T-cell (primary cell): ENCODE results near the gene FOXN3. TPM values are rescaled to one million over a fixed set of nuclear protein-coding genes. Genes with fewer than 3 reads are reported as not detected.

Experiments used
- ATAC-seq, 4 experiments: fragments of 200-7000 bp in 3 of 4; fragments of 150-1000 bp in 1 of 4; cut with Tn5 transposase; replicated peaks in 1 of 4; 1 replicate in 3 of 4; 2 replicates in 1 of 4; pipeline ENCODE4 v1.10.0; 2021; ENCODE audit warnings: moderate library complexity in 3 of 4, mild to moderate bottlenecking in 2 of 4, moderate number of reproducible peaks in 1 of 4
- CTCF ChIA-PET, 2 donors: fragments of 300-600 bp; sonication (Branson Sonifier 250); formaldehyde crosslinking; loops; one replicate each; lab custom pipeline; 2022; ENCODE audit warnings: antibody characterized with exemption in 2 of 2; lab: Charles Lee
- POLR2A ChIA-PET, 2 donors: fragments of 300-600 bp; sonication (Branson Sonifier 250); formaldehyde crosslinking; loops; one replicate each; lab custom pipeline; 2022; ENCODE audit warnings: antibody characterized with exemption in 2 of 2; lab: Charles Lee
- DNase-seq, 35 experiments: peaks; one replicate each; pipeline versions ENCODE4 v3.0.0 to v3.0.0-alpha.2; 2013 to 2023
- H3K27ac ChIP-seq: one replicate; pipeline ENCODE4 v1.5.1; 2013; ENCODE audit warnings: low read length
- H3K27me3 ChIP-seq, 2 experiments: replicated peaks in 1 of 2; 1 replicate in 1 of 2; 2 replicates in 1 of 2; pipeline versions ENCODE4 v1.6.1 to v1.7.0; 2013; ENCODE audit warnings: low read length in 1 of 2, mixed read lengths in 1 of 2; ENCODE audit not compliant: control insufficient read depth in 2 of 2, insufficient read depth in 2 of 2; ENCODE audit errors: extremely low read depth in 1 of 2
- H3K36me3 ChIP-seq, 2 donors: 1 replicate in 1 of 2; 2 replicates in 1 of 2; pipeline versions ENCODE4 v1.6.1 to v1.7.0; 2013; ENCODE audit warnings: low read length in 1 of 2; ENCODE audit not compliant: control insufficient read depth in 2 of 2, insufficient read depth in 1 of 2; ENCODE audit errors: extremely low read depth in 1 of 2
- H3K4me1 ChIP-seq, 2 experiments: 1 replicate in 1 of 2; 2 replicates in 1 of 2; pipeline versions ENCODE4 v1.6.1 to v1.7.0; 2013; ENCODE audit warnings: low read length in 2 of 2, mixed read lengths in 1 of 2; ENCODE audit not compliant: insufficient read depth in 2 of 2, control insufficient read depth in 1 of 2; ENCODE audit errors: extremely low read depth in 1 of 2
- H3K4me3 ChIP-seq, 2 donors: 1 replicate in 1 of 2; 2 replicates in 1 of 2; pipeline versions ENCODE4 v1.5.1 to v1.7.0; 2013; ENCODE audit warnings: mild to moderate bottlenecking in 2 of 2, low read length in 1 of 2, moderate library complexity in 1 of 2; ENCODE audit not compliant: control insufficient read depth in 1 of 2; ENCODE audit errors: extremely low read depth in 1 of 2
- H3K9me3 ChIP-seq: 2 replicates; pipeline ENCODE4 v1.7.0; 2013
- H3K27ac Mint-ChIP-seq, 2 donors: one replicate each; pipeline ENCODE4 v1.8.0; 2020 to 2021; ENCODE audit warnings: mild to moderate bottlenecking in 2 of 2, mixed read lengths in 2 of 2
- H3K27me3 Mint-ChIP-seq, 2 donors: one replicate each; pipeline ENCODE4 v1.8.0; 2021 to 2022; ENCODE audit warnings: mixed read lengths in 2 of 2
- H3K36me3 Mint-ChIP-seq: one replicate; pipeline ENCODE4 v1.8.0; 2021; ENCODE audit warnings: mixed read lengths
- H3K4me1 Mint-ChIP-seq, 3 donors: one replicate each; pipeline ENCODE4 v1.8.0; 2020 to 2022; ENCODE audit warnings: mixed read lengths in 3 of 3, mild to moderate bottlenecking in 1 of 3
- H3K4me3 Mint-ChIP-seq, 3 donors: one replicate each; pipeline ENCODE4 v1.8.0; 2020 to 2022; ENCODE audit warnings: mild to moderate bottlenecking in 3 of 3, mixed read lengths in 3 of 3, moderate library complexity in 3 of 3
- H3K9me3 Mint-ChIP-seq, 3 donors: one replicate each; pipeline ENCODE4 v1.8.0; 2020 to 2022; ENCODE audit warnings: mixed read lengths in 3 of 3
- WGBS: methylation state at CpG from one replicate; pipeline ENCODE4 v1.1.5; 2013; ENCODE audit warnings: missing lambda C conversion rate; ENCODE audit not compliant: insufficient coverage; 5-methylcytosine and 5-hydroxymethylcytosine counted together
- total RNA-seq, 35 experiments: library from RNA in 6 of 35; stranded (reverse) in 6 of 35; fragments of 120-200 nt in 1 of 35; gene quantifications; one replicate each; pipeline versions ENCODE4 v1.2.1 to v1.2.4 and lab custom pipeline; 2013 to 2026

The FOXN3 gene
- total RNA-seq, 5 donors from 2014 or later (not counting 1 experiment from before 2014, with no cell fraction given) = 92.8 to 176 (median 103) TPM

DNA sequence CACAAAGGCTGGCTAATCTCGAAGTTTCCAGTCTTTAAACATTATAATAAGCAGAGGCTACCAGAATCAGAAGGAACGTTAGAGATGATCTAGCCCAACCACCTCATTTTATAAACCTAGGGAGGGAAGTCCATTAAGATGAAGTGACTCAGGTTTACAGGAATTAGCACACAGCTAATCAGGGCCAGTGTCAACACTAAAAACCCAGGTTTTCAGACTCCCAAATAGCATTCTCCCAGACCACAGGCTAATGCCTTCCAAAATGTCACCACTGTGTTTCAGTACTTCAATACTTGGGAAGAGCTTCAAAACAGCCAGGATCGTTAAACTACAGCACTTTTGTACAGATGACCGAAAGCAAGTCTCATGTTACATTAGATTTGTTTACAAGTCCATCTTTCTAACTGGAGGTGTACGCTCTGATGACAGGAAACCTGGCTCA lies 89.2 kb downstream of the FOXN3 start:
- Mint-ChIP-seq H3K4me3 (no peak overlapping the region), H3K9me3 (peaks cover 0 to 5% (median 0%) of the 10 kb centered on the region in 3 donors), H3K27me3 (no peaks in the 10 kb centered on the region), H3K27ac (no peak overlapping the region), H3K4me1 (peaks cover 71 to 78% (median 73%) of the 10 kb centered on the region in 3 donors), H3K36me3 (peaks cover 31% of the 10 kb centered on the region)
- ATAC-seq = no peak
- ChIA-PET CTCF (no interaction called here), POLR2A (interaction anchor here in 1 of 2 donors (0.8 kb wide), 1 partner anchor 14 kb away, joined by 3 read pairs; no protein-coding TSS in a partner anchor)
- Histone ChIP-seq H3K27me3 (no peaks in the 10 kb centered on the region), H3K9me3 (no peaks in the 10 kb centered on the region), H3K4me1 (peaks cover 9 to 22% of the 10 kb centered on the region in 2 experiments), H3K36me3 (peaks cover 0 to 5% of the 10 kb centered on the region in 2 donors), H3K4me3 (no peak overlapping the region), H3K27ac (no peak overlapping the region)
- no peak for DNase-seq
- 100% methylated on average over 2 of the region's 5 CpGs for WGBS

DNA sequence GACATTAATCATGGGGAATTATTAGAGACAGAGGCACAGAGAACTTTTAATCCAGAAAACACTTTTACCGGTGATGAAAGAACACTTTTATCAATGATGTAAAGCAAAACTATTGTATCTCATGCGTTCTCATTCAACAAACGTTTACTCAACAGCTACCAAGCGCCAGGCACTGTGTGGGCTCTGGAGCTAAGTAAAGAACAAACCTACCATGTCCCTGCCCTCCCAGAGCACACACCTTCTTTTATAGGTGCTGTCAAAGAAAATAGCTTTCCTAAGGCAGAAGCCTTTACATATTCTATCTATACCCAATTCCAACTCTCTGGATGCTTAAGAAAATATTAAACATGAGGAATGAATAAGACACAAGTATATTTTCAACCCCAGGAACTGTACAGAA lies 91.1 kb downstream of the FOXN3 start:
- Mint-ChIP-seq H3K27me3 (no peaks in the 10 kb centered on the region), H3K4me1 (peaks cover 73 to 76% (median 73%) of the 10 kb centered on the region in 3 donors), H3K9me3 (peaks cover 0 to 5% (median 0%) of the 10 kb centered on the region in 3 donors), H3K4me3 (peak overlapping the region in 1 of 3 donors; percentile 57), H3K27ac (no peak overlapping the region), H3K36me3 (peaks cover 36% of the 10 kb centered on the region)
- Histone ChIP-seq H3K36me3 (peaks cover 0 to 5% of the 10 kb centered on the region in 2 donors), H3K27ac (no peak overlapping the region), H3K4me3 (no peak overlapping the region), H3K27me3 (no peaks in the 10 kb centered on the region), H3K4me1 (peaks cover 9 to 22% of the 10 kb centered on the region in 2 experiments), H3K9me3 (no peaks in the 10 kb centered on the region)
- DNase-seq (no peak), ATAC-seq (no peak)
- ChIA-PET CTCF (interaction anchor here (0.6 kb wide), 2 partner anchors 529 to 574 kb away, joined by 3 to 4 read pairs; no protein-coding TSS in a partner anchor), POLR2A (no interaction called here)
- WGBS = 100% methylated on average over 3 of the region's 4 CpGs

DNA sequence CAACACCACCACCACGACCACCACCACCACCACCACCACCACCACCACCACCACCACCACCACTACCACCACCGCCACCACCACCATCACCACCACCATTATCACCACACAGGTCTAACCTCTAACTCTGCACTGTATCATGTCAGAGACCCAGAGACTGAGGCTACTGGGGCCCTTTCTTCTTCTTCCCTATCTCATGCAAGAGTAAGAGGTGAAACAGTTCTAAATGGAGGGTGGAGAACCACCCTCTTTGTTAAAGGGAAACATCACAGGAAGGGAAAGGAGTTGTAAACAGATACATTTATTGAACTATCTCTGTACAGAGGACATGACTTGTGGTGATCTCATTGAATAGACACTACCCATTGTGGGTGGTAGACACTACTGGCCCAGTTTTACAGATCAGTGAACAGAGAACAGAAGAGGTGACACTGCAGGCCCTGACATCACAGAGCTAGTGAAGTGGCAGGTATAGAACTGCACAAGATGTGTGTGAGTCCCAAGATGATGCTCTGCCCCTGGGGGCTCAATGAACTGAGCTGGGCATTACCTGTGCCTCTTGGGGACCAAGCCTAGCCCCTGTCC lies 91.6 kb downstream of the FOXN3 start:
- peaks cover 68 to 79% (median 73%) of the 10 kb centered on the region in 3 donors for H3K4me1 Mint-ChIP-seq
- Histone ChIP-seq H3K27ac (no peak overlapping the region), H3K4me3 (no peak overlapping the region), H3K4me1 (peaks cover 9 to 22% of the 10 kb centered on the region in 2 experiments), H3K27me3 (no peaks in the 10 kb centered on the region), H3K36me3 (peaks cover 0 to 3% of the 10 kb centered on the region in 2 donors), H3K9me3 (no peaks in the 10 kb centered on the region)
- peaks cover 0 to 5% (median 0%) of the 10 kb centered on the region in 3 donors for H3K9me3 Mint-ChIP-seq
- no CpG with 5 or more reads among the region's 2 CpGs for WGBS
- no peaks in the 10 kb centered on the region for H3K27me3 Mint-ChIP-seq
- DNase-seq (no peak), ATAC-seq (no peak)
- peaks cover 42% of the 10 kb centered on the region for H3K36me3 Mint-ChIP-seq
- H3K27ac Mint-ChIP-seq = peak overlapping the region in 1 of 2 donors; percentile 24
- CTCF ChIA-PET = interaction anchor here in 1 of 2 donors (0.6 kb wide), 1 partner anchor 529 kb away, joined by 3 read pairs; no protein-coding TSS in a partner anchor
- POLR2A ChIA-PET = no interaction called here
- H3K4me3 Mint-ChIP-seq = peak overlapping the region in 1 of 3 donors; percentile 57

DNA sequence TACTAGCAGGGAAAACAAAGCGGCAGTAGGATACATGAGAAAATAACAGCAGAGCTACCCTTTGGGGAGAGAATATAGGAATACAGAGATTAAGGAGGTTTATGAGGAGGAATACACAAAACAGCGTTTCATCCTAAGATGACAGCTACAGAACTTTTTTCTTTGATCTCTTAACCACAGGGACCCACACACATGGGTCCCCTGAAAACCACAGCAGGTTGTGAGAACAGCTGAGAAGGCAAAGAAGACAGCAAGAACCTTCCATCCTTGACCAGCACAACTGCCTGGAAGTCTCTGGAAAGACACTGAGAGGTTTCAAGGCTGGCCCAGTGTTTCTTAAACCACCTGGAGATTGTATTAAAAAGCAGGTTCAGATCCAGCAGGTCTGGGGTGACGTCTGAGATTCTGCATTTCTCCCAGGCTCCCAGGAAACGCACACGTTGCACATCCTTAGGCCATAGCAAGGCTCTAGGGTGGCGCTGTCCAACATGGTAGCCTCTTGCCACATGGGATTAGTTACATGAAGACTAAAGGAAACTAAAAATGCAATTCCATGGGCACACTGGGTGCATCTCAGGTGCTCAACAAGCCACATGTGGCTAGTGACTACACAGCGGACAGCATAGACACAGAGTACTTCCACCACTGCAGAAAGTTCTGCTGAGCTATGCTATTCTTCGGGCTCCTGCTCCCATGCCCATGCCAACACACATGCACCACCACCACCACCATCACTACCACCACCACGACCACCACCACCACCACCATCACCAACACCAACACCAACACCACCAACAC lies 92.3 kb downstream of the FOXN3 start:
- 77% methylated on average over 4 of the region's 9 CpGs for WGBS
- no peak overlapping the region for H3K4me3 ChIP-seq

DNA sequence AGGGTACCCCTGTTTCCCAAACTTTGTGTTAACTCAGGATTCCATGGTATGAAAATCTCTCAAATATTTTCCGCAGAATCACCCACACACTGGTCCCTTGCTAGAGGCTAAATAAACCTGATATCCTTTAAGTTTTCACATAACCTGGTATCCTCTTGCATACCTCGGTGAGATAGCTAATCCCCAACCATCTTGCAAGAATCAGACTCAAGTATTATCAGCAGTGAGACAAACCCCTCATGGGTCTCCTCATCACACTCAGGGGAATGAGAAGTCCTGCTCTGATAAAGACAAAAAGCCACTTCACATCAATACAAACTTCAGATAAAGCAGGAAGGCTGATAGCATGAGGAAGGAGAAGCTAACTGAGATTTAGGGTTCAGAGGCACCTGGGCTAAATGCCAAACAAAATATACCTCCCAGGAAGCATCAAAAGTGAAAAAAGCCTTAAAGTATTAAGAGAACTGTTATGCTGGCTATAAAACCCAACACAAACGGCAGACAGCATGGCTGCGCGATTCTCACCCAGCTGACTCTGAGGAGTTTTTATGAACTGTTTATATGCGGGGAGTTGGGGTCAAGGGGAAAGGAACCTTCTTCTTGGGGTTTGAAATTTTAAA lies 96.5 kb downstream of the FOXN3 start:
- CTCF ChIA-PET = no interaction called here
- H3K36me3 Mint-ChIP-seq = peaks cover 49% of the 10 kb centered on the region
- no peak overlapping the region for H3K4me3 Mint-ChIP-seq

More for the DNA sequence above, 92.3 kb downstream of the FOXN3 start:
- no peak overlapping the region for H3K27ac ChIP-seq
- Mint-ChIP-seq H3K27me3 (no peaks in the 10 kb centered on the region), H3K27ac (no peak overlapping the region), H3K9me3 (peaks cover 0 to 5% (median 4%) of the 10 kb centered on the region in 3 donors), H3K4me1 (peaks cover 65 to 82% (median 73%) of the 10 kb centered on the region in 3 donors), H3K4me3 (peak overlapping the region in 1 of 3 donors; percentile 57), H3K36me3 (peaks cover 42% of the 10 kb centered on the region)
- H3K4me1 ChIP-seq = peaks cover 9 to 22% of the 10 kb centered on the region in 2 experiments
- DNase-seq (no peak), ATAC-seq (peak in 3 of 4 experiments; percentile 27 to 32 (median 29))
- CTCF ChIA-PET = interaction anchor here (0.5 to 0.6 kb wide), 2 partner anchors 38 to 441 kb away, joined by 3 to 6 read pairs; no protein-coding TSS in a partner anchor
- no peaks in the 10 kb centered on the region for H3K27me3 ChIP-seq
- POLR2A ChIA-PET = no interaction called here
- H3K36me3 ChIP-seq = peaks cover 0 to 3% of the 10 kb centered on the region in 2 donors
- no peaks in the 10 kb centered on the region for H3K9me3 ChIP-seq

DNA sequence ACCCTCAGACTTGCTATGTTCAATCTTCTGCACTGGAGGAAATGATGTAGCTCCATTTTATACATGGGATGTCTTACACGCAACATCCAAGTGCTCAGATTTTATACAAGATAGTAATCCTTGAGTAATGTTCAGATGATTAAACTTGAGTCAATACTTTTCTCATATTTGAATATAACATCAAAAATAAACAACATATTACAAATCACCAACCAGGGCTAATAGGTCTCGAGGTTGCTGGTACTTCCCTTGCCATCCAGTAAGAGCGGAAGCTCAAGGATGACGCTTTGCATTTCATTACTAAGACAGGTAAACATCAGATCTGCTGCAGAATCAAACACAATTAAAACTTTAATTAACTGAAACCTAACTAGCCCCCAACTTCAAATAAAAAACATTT lies 97.3 kb downstream of the FOXN3 start:
- no peaks in the 10 kb centered on the region for H3K27me3 Mint-ChIP-seq
- Histone ChIP-seq H3K27ac (no peak overlapping the region), H3K36me3 (peaks cover 5 to 7% of the 10 kb centered on the region in 2 donors), H3K27me3 (no peaks in the 10 kb centered on the region), H3K4me3 (no peak overlapping the region), H3K9me3 (peaks cover 2% of the 10 kb centered on the region), H3K4me1 (peaks cover 2 to 11% of the 10 kb centered on the region in 2 experiments)
- DNase-seq (no peak), ATAC-seq (no peak)
- no peak overlapping the region for H3K27ac Mint-ChIP-seq
- CTCF ChIA-PET = no interaction called here
- POLR2A ChIA-PET = no interaction called here
- peaks cover 0 to 14% (median 5%) of the 10 kb centered on the region in 3 donors for H3K9me3 Mint-ChIP-seq
- H3K4me3 Mint-ChIP-seq = no peak overlapping the region
- H3K4me1 Mint-ChIP-seq = peaks cover 60 to 81% (median 75%) of the 10 kb centered on the region in 3 donors
- WGBS = no CpG with 5 or more reads among the region's 4 CpGs
- peaks cover 55% of the 10 kb centered on the region for H3K36me3 Mint-ChIP-seq

More for the DNA sequence above, 96.5 kb downstream of the FOXN3 start:
- Histone ChIP-seq H3K36me3 (peaks cover 3 to 4% of the 10 kb centered on the region in 2 donors), H3K27ac (no peak overlapping the region), H3K4me3 (no peak overlapping the region), H3K27me3 (no peaks in the 10 kb centered on the region), H3K9me3 (peaks cover 2% of the 10 kb centered on the region), H3K4me1 (peaks cover 4 to 17% of the 10 kb centered on the region in 2 experiments)
- 97% methylated on average over 5 of the region's 6 CpGs for WGBS
- Mint-ChIP-seq H3K27me3 (no peaks in the 10 kb centered on the region), H3K4me1 (peaks cover 60 to 82% (median 76%) of the 10 kb centered on the region in 3 donors), H3K9me3 (peaks cover 0 to 14% (median 8%) of the 10 kb centered on the region in 3 donors), H3K27ac (no peak overlapping the region)
- POLR2A ChIA-PET = no interaction called here
- ATAC-seq (no peak), DNase-seq (no peak)
